Measurements from ENCODE around the gene CTNNBL1.
A peak's percentile ranks its signal among the peaks of the same experiment; 100 is the strongest.

CTNNBL1 gene

DNA sequence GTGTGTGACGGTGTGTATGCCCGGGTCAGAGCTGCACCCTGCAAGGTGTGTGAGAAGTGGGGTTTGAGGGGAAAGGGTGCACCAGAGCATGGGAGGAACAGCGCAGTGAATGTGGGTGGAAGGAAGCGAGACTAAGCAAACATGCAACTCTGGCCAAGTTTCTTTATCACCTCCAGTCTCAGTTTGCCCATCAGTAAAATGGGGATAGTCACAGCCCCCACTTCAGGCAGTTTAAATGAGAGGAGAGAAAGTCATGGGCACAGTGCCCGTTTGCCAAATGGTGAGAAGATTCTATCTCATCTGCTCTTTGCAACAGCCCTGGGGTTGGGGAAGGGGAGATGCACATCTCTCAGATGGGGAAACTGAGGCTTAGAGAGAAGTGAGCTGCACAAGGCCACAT, 196.3 kb downstream of the CTNNBL1 start:
- Histone ChIP-seq H3K27ac (no peak overlapping the region), H3K9me3 (ENCODE audit: low read depth, low read length) (no peaks in the 10 kb centered on the region), H3K4me3 (no peak overlapping the region), H3K36me3 (ENCODE audit: insufficient read depth, low read length) (no peaks in the 10 kb centered on the region), H3K9ac (ENCODE audit: insufficient read length) (no peak overlapping the region)
- no peak for DNase-seq (ENCODE audit: low read depth, low spot score)
- TF ChIP-seq FOXP2 (optimal IDR thresholded peaks at IDR 0.05; ENCODE audit: control extremely low read depth, extremely low read length, insufficient read depth) (no peak), EZH2 (IDR thresholded peaks at IDR 0.05) (no peak), POLR2AphosphoS5 (IDR thresholded peaks at IDR 0.05; ENCODE audit: borderline replicate concordance, low read depth, low read length) (no peak)

DNA sequence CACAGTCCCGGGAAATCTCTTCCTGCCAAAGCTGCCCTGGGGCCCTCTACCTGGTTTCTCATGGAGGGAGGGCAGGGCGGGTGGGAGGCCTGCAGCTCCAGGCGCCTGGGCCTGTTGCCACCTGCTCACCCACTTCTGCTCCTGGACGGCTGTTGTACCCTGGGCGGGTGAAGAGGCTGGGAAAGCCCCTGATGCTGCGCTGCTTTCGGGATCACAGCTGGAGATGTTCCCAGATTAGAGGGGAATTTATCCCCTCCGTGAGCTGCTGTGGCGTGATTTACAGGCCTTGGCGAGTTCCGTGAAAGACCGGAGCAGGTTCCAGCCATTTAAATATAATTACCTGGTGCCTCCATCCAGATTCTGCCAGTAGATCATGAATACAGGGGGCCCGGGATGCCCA, 196.8 kb downstream of the CTNNBL1 start:
- DNase-seq (ENCODE audit: low read depth, low spot score) = no peak
- H3K36me3 ChIP-seq (ENCODE audit: insufficient read depth, low read length) = no peaks in the 10 kb centered on the region
- no peak overlapping the region for H3K27ac ChIP-seq
- no peak overlapping the region for H3K9ac ChIP-seq (ENCODE audit: insufficient read length)
- H3K9me3 ChIP-seq (ENCODE audit: low read depth, low read length) = no peaks in the 10 kb centered on the region
- TF ChIP-seq POLR2AphosphoS5 (IDR thresholded peaks at IDR 0.05; ENCODE audit: borderline replicate concordance, low read depth, low read length) = no peak
- TF ChIP-seq FOXP2 (optimal IDR thresholded peaks at IDR 0.05; ENCODE audit: control extremely low read depth, extremely low read length, insufficient read depth) = no peak
- no peak for TF ChIP-seq EZH2 (IDR thresholded peaks at IDR 0.05)
- H3K4me3 ChIP-seq = no peak overlapping the region

GRCh38 chr20:37892001-37892400, 198.2 kb downstream of the CTNNBL1 start:
- no peak for TF ChIP-seq EZH2 (IDR thresholded peaks at IDR 0.05)
- TF ChIP-seq POLR2AphosphoS5 (IDR thresholded peaks at IDR 0.05; ENCODE audit: borderline replicate concordance, low read depth, low read length) = no peak
- TF ChIP-seq FOXP2 (optimal IDR thresholded peaks at IDR 0.05; ENCODE audit: control extremely low read depth, extremely low read length, insufficient read depth) = no peak
- Histone ChIP-seq H3K9me3 (ENCODE audit: low read depth, low read length) (no peaks in the 10 kb centered on the region), H3K4me3 (no peak overlapping the region), H3K27ac (no peak overlapping the region), H3K9ac (ENCODE audit: insufficient read length) (no peak overlapping the region), H3K36me3 (ENCODE audit: insufficient read depth, low read length) (no peaks in the 10 kb centered on the region)
- no peak for DNase-seq (ENCODE audit: low read depth, low spot score)

GRCh38 chr20:37893566-37894241, 199.9 kb downstream of the CTNNBL1 start:
- Histone ChIP-seq H3K9ac (ENCODE audit: insufficient read length) (no peak overlapping the region), H3K27ac (peak overlapping the region; percentile 60; the same call in 1 of the 2 replicates), H3K9me3 (ENCODE audit: low read depth, low read length) (no peaks in the 10 kb centered on the region), H3K4me3 (no peak overlapping the region), H3K36me3 (ENCODE audit: insufficient read depth, low read length) (no peaks in the 10 kb centered on the region)
- TF ChIP-seq FOXP2 (optimal IDR thresholded peaks at IDR 0.05; ENCODE audit: control extremely low read depth, extremely low read length, insufficient read depth) = no peak
- TF ChIP-seq EZH2 (IDR thresholded peaks at IDR 0.05) = no peak
- TF ChIP-seq POLR2AphosphoS5 (IDR thresholded peaks at IDR 0.05; ENCODE audit: borderline replicate concordance, low read depth, low read length) = no peak
- DNase-seq (ENCODE audit: low read depth, low spot score) = no peak

DNA sequence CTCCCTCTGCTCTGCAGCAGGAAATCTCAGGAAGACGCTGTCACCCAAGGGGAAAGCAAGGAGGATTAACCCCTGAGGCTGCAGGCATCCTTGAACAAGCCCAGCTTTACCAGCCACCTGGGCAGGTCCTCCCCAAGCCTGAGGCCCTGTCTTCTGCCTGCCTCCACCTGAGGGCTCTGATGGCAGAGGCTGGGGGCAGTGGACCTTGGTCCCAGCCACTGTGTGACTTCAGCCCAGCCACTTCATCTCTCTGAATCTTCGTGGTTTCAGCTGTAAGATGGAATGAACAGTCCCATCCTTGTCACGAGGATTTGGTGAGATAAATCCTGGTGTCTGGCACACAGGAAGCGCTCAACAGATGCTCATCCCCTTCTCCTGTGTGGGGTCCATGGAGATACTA, 200.6 kb downstream of the CTNNBL1 start:
- no peak for DNase-seq (ENCODE audit: low read depth, low spot score)
- Histone ChIP-seq H3K9ac (ENCODE audit: insufficient read length) (no peak overlapping the region), H3K27ac (peak overlapping the region; percentile 43; the same call in 1 of the 2 replicates)

GRCh38 chr20:37895166-37895565, 201.3 kb downstream of the CTNNBL1 start:
- Histone ChIP-seq H3K4me3 (no peak overlapping the region), H3K27ac (peak overlapping the region; percentile 3; the same call in 1 of the 2 replicates), H3K36me3 (ENCODE audit: insufficient read depth, low read length) (no peaks in the 10 kb centered on the region), H3K9me3 (ENCODE audit: low read depth, low read length) (no peaks in the 10 kb centered on the region), H3K9ac (ENCODE audit: insufficient read length) (no peak overlapping the region)
- no peak for DNase-seq (ENCODE audit: low read depth, low spot score)
- no peak for TF ChIP-seq EZH2 (IDR thresholded peaks at IDR 0.05)
- TF ChIP-seq FOXP2 (optimal IDR thresholded peaks at IDR 0.05; ENCODE audit: control extremely low read depth, extremely low read length, insufficient read depth) = no peak
- TF ChIP-seq POLR2AphosphoS5 (IDR thresholded peaks at IDR 0.05; ENCODE audit: borderline replicate concordance, low read depth, low read length) = no peak

More for the DNA sequence above, 200.6 kb downstream of the CTNNBL1 start:
- Histone ChIP-seq H3K9me3 (ENCODE audit: low read depth, low read length) (no peaks in the 10 kb centered on the region), H3K36me3 (ENCODE audit: insufficient read depth, low read length) (no peaks in the 10 kb centered on the region), H3K4me3 (no peak overlapping the region)
- TF ChIP-seq EZH2 (IDR thresholded peaks at IDR 0.05) (no peak), POLR2AphosphoS5 (IDR thresholded peaks at IDR 0.05; ENCODE audit: borderline replicate concordance, low read depth, low read length) (no peak), FOXP2 (optimal IDR thresholded peaks at IDR 0.05; ENCODE audit: control extremely low read depth, extremely low read length, insufficient read depth) (no peak)

- H3K4me3 ChIP-seq = no peak overlapping the region
- no peak for TF ChIP-seq FOXP2 (optimal IDR thresholded peaks at IDR 0.05; ENCODE audit: control extremely low read depth, extremely low read length, insufficient read depth)
- TF ChIP-seq EZH2 (IDR thresholded peaks at IDR 0.05) = no peak
- no peak for TF ChIP-seq POLR2AphosphoS5 (IDR thresholded peaks at IDR 0.05; ENCODE audit: borderline replicate concordance, low read depth, low read length)
- no peak for DNase-seq (ENCODE audit: low read depth, low spot score)
- H3K9me3 ChIP-seq (ENCODE audit: low read depth, low read length) = no peaks in the 10 kb centered on the region
- no peaks in the 10 kb centered on the region for H3K36me3 ChIP-seq (ENCODE audit: insufficient read depth, low read length)
- no peak overlapping the region for H3K27ac ChIP-seq
- no peak overlapping the region for H3K9ac ChIP-seq (ENCODE audit: insufficient read length)
Observed at GRCh38 chr20:37896932-37897548, 203.2 kb downstream of the CTNNBL1 start.

DNA sequence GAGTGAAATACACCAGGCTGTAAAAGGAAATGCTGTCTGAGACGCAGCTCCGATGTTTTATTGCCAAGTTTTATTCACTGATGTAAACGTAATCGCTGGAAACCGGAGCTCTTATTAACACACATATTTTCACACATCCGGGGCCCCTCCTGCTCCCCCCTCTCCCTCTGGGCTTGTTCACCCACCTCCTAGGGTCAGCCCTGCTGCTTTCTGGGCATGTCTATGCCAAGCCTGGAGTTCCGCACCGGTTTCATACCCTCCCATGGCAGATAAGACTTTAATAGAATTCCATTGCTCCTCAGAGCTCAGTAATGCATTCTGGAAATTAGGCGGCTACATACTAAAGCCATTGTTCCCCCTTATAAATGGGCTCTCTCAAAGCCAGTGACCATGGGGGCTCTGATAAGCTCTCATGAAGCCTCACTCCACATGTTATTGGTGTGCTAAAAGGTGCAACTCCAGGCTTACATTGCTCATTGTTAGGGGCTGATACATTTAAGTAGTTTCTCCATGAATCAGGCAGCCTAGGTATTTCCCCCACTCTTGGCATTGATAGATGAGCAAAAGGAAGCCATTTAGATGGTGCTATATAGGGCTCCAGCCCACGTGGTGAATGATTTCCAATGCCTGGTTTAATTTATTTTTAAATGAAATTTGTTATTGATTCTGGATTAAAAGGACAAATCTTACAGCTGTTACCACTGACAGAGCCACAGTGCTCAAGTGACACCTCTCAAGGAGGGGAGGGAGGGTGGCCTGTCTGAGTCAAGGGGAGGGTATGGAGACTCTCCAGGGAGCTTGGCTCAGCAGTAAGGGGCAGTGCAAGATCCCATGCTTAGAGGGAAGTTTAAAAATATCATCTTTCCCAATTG, 204.6 kb downstream of the CTNNBL1 start:
- TF ChIP-seq FOXP2 (optimal IDR thresholded peaks at IDR 0.05; ENCODE audit: control extremely low read depth, extremely low read length, insufficient read depth) (no peak), POLR2AphosphoS5 (IDR thresholded peaks at IDR 0.05; ENCODE audit: borderline replicate concordance, low read depth, low read length) (no peak)
- no peaks in the 10 kb centered on the region for H3K9me3 ChIP-seq (ENCODE audit: low read depth, low read length)
- H3K36me3 ChIP-seq (ENCODE audit: insufficient read depth, low read length) = no peaks in the 10 kb centered on the region
- no peak for DNase-seq (ENCODE audit: low read depth, low spot score)
- no peak overlapping the region for H3K9ac ChIP-seq (ENCODE audit: insufficient read length)
- peak overlapping the region; percentile 26 for H3K27ac ChIP-seq
- H3K4me3 ChIP-seq = peak overlapping the region; percentile 55
